Prostate gland (tissue), 2 donors: ENCODE data around the gene GALM.

ENCODE experiments used
- POLR2A ChIP-seq: fragments of 450-650 bp; IDR thresholded peaks from one replicate; pipeline ENCODE4 v1.6.1; 2016; ENCODE audit warnings: antibody characterized with exemption, mild to moderate bottlenecking
- TF ChIP-seq, protein P1 (sequence below), 4 experiments: fragments of 200-600 bp in 2 of 4; fragments of 450-650 bp in 2 of 4; sonication (generic) in 2 of 4; IDR thresholded peaks; 1 replicate in 3 of 4; 2 replicates in 1 of 4; pipeline ENCODE4 v1.5.1; 2016 to 2019; ENCODE audit warnings: antibody characterized with exemption in 4 of 4, mild to moderate bottlenecking in 2 of 4, moderate library complexity in 2 of 4

DNA sequence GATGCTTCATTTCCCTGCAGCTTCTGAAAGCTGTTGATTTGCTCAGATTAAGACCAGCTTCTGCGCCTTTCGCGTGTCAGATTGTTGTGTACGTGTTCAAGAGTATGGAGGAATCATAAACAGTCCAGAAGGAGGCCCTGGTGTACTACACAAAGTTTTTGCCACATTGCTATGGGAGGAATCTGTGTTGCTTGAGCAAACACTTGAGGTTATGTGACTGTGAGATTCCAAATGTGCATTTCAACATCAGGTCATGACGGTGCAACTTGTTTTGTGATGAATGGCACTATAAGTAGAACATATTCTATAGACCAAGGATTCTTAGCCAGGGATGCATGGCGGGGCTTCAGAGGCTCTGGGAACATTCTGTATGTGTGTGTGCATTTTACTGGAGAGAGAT, 50.3 kb downstream of the GALM start:
- TF ChIP-seq, protein P1, sequence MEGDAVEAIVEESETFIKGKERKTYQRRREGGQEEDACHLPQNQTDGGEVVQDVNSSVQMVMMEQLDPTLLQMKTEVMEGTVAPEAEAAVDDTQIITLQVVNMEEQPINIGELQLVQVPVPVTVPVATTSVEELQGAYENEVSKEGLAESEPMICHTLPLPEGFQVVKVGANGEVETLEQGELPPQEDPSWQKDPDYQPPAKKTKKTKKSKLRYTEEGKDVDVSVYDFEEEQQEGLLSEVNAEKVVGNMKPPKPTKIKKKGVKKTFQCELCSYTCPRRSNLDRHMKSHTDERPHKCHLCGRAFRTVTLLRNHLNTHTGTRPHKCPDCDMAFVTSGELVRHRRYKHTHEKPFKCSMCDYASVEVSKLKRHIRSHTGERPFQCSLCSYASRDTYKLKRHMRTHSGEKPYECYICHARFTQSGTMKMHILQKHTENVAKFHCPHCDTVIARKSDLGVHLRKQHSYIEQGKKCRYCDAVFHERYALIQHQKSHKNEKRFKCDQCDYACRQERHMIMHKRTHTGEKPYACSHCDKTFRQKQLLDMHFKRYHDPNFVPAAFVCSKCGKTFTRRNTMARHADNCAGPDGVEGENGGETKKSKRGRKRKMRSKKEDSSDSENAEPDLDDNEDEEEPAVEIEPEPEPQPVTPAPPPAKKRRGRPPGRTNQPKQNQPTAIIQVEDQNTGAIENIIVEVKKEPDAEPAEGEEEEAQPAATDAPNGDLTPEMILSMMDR (IDR thresholded peaks at IDR 0.05), result no peak
- no peak for TF ChIP-seq POLR2A
